ENCODE results near the gene MICU2. TPM values are rescaled to one million over a fixed set of nuclear protein-coding genes. Genes with fewer than 3 reads are reported as not detected.

Gene MICU2
- total and polyA plus RNA-seq, 10 of the 15 experiments (the other 5 are each of a cell fraction or from before 2014, with no cell fraction given): 17.7 to 56.6 (median 43.8) TPM

- TF ChIP-seq PRDM15 (CRISPR knock-in tag; IDR thresholded peaks at IDR 0.05) (no peak), GATAD2B (conservative IDR thresholded peaks at IDR 0.05; ENCODE audit: low read depth) (peak; percentile 97), SRF (IDR thresholded peaks at IDR 0.05; ENCODE audit: low read depth in 2 of 2, low read length in 2 of 2) (peak; percentile 97 to 98), ETV6 (conservative IDR thresholded peaks at IDR 0.05 in 1 of 2, IDR thresholded peaks at IDR 0.05 in 1 of 2; ENCODE audit: borderline replicate concordance in 1 of 2, low read depth in 1 of 2) (no peak), PML (IDR thresholded peaks at IDR 0.05; ENCODE audit: low read length) (peak; percentile 98), MXI1 (IDR thresholded peaks at IDR 0.05; ENCODE audit: low read depth, low read length) (peak; percentile 91), RFX5 (IDR thresholded peaks at IDR 0.05; ENCODE audit: low read depth, low read length) (peak; percentile 29; the same call in 1 of the 2 replicates), SP1 (IDR thresholded peaks at IDR 0.05; ENCODE audit: low read depth, low read length) (peak; percentile 73), RAD51 (IDR thresholded peaks at IDR 0.05) (no peak), NBN (IDR thresholded peaks at IDR 0.05) (peak; percentile 73), EZH2 (IDR thresholded peaks at IDR 0.05; ENCODE audit: borderline replicate concordance, control insufficient read depth, low read depth, low read length) (no peak), MEF2B (IDR thresholded peaks at IDR 0.05; ENCODE audit: partially characterized antibody, poor library complexity, severe bottlenecking) (peak; percentile 92), YY1 (IDR thresholded peaks at IDR 0.05; ENCODE audit: low read depth, low read length) (peak; percentile 100), HDAC6 (IDR thresholded peaks at IDR 0.05; ENCODE audit: unreplicated experiment) (peak; percentile 88), DPF2 (IDR thresholded peaks at IDR 0.05) (peak; percentile 92; the same call in 1 of the 2 replicates), HDAC2 (IDR thresholded peaks at IDR 0.05) (no peak), KLF5 (IDR thresholded peaks at IDR 0.05; ENCODE audit: partially characterized antibody) (peak; percentile 87), WRNIP1 (IDR thresholded peaks at IDR 0.05; ENCODE audit: borderline replicate concordance, low read depth, low read length) (no peak), NFIC (IDR thresholded peaks at IDR 0.05; ENCODE audit: low read depth, low read length) (no peak)
- TF ChIP-seq, protein P1, sequence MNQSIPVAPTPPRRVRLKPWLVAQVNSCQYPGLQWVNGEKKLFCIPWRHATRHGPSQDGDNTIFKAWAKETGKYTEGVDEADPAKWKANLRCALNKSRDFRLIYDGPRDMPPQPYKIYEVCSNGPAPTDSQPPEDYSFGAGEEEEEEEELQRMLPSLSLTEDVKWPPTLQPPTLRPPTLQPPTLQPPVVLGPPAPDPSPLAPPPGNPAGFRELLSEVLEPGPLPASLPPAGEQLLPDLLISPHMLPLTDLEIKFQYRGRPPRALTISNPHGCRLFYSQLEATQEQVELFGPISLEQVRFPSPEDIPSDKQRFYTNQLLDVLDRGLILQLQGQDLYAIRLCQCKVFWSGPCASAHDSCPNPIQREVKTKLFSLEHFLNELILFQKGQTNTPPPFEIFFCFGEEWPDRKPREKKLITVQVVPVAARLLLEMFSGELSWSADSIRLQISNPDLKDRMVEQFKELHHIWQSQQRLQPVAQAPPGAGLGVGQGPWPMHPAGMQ (IDR thresholded peaks at IDR 0.05; ENCODE audit: borderline replicate concordance): peak; percentile 70
- TF ChIP-seq, protein P2, sequence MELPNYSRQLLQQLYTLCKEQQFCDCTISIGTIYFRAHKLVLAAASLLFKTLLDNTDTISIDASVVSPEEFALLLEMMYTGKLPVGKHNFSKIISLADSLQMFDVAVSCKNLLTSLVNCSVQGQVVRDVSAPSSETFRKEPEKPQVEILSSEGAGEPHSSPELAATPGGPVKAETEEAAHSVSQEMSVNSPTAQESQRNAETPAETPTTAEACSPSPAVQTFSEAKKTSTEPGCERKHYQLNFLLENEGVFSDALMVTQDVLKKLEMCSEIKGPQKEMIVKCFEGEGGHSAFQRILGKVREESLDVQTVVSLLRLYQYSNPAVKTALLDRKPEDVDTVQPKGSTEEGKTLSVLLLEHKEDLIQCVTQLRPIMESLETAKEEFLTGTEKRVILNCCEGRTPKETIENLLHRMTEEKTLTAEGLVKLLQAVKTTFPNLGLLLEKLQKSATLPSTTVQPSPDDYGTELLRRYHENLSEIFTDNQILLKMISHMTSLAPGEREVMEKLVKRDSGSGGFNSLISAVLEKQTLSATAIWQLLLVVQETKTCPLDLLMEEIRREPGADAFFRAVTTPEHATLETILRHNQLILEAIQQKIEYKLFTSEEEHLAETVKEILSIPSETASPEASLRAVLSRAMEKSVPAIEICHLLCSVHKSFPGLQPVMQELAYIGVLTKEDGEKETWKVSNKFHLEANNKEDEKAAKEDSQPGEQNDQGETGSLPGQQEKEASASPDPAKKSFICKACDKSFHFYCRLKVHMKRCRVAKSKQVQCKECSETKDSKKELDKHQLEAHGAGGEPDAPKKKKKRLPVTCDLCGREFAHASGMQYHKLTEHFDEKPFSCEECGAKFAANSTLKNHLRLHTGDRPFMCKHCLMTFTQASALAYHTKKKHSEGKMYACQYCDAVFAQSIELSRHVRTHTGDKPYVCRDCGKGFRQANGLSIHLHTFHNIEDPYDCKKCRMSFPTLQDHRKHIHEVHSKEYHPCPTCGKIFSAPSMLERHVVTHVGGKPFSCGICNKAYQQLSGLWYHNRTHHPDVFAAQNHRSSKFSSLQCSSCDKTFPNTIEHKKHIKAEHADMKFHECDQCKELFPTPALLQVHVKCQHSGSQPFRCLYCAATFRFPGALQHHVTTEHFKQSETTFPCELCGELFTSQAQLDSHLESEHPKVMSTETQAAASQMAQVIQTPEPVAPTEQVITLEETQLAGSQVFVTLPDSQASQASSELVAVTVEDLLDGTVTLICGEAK (IDR thresholded peaks at IDR 0.05; ENCODE audit: borderline replicate concordance): peak; percentile 35; the same call in 1 of the 2 replicates
Observed at GRCh38 chr13:21603531-21604448, at the start of gene MICU2 (continued).

Data from GM12878 (cell line).